HL-60 (cell line): Measurements from ENCODE around the gene SOWAHB.

Source experiments
- DNase-seq, 2 experiments: peaks; one replicate each; pipeline ENCODE4 v3.0.0-alpha.2; 2010 to 2020; ENCODE audit warnings: low read depth in 1 of 2, low spot score in 1 of 2
- H3K27ac ChIP-seq: fragments of 250-450 bp; sonication (Bioruptor Pico); replicated peaks from 2 replicates; pipeline ENCODE4 v1.5.1; 2020; ENCODE audit warnings: mild to moderate bottlenecking, moderate library complexity
- H3K27me3 ChIP-seq: fragments of 250-450 bp; sonication (Bioruptor Pico); 2 replicates; pipeline ENCODE4 v1.5.1; 2021; ENCODE audit warnings: mild to moderate bottlenecking, moderate library complexity; ENCODE audit not compliant: insufficient read depth, poor library complexity, severe bottlenecking
- H3K4me3 ChIP-seq: replicated peaks from 2 replicates; pipeline ENCODE4 v1.5.1; 2011; ENCODE audit warnings: mild to moderate bottlenecking, control low read depth, low read length; ENCODE audit not compliant: insufficient read depth
- CTCF ChIP-seq: IDR thresholded peaks from one replicate; pipeline ENCODE4 v1.5.1; 2011; ENCODE audit warnings: low read length, control low read depth, inconsistent platforms; ENCODE audit not compliant: insufficient read depth
- GABPA ChIP-seq: IDR thresholded peaks from 2 replicates; pipeline ENCODE4 v1.6.1; 2012; ENCODE audit warnings: low read depth
- POLR2AphosphoS5 ChIP-seq: IDR thresholded peaks from 2 replicates; pipeline ENCODE4 v1.6.1; 2012; ENCODE audit warnings: low read depth
- REST ChIP-seq: IDR thresholded peaks from 2 replicates; pipeline ENCODE4 v1.6.1; 2012; ENCODE audit warnings: low read depth; ENCODE audit not compliant: insufficient replicate concordance
- SPI1 ChIP-seq: IDR thresholded peaks from 2 replicates; pipeline ENCODE4 v1.6.1; 2012; ENCODE audit warnings: low read depth, mild to moderate bottlenecking, borderline replicate concordance

Gene SOWAHB

GRCh38 chr4:76920715-76921114 lies 22.8 kb upstream of the SOWAHB start:
- Histone ChIP-seq H3K4me3 (no peak overlapping the region), H3K27me3 (no peaks in the 10 kb centered on the region), H3K27ac (no peak overlapping the region)
- TF ChIP-seq SPI1, result no peak
- TF ChIP-seq CTCF, result no peak
- TF ChIP-seq REST, result no peak
- no peak for TF ChIP-seq GABPA
- DNase-seq, result no peak

- H3K27me3 ChIP-seq, result peaks cover 5% of the 10 kb centered on the region
- no peak for TF ChIP-seq POLR2AphosphoS5
- no peak overlapping the region for H3K4me3 ChIP-seq
- DNase-seq, result no peak
- no peak overlapping the region for H3K27ac ChIP-seq
These were observed 11.8 kb upstream of the SOWAHB start for GRCh38 chr4:76909711-76910110.

GRCh38 chr4:76905521-76905920 lies 7.6 kb upstream of the SOWAHB start:
- Histone ChIP-seq H3K27me3 (no peaks in the 10 kb centered on the region), H3K4me3 (no peak overlapping the region), H3K27ac (no peak overlapping the region)
- no peak for DNase-seq
- no peak for TF ChIP-seq CTCF
- TF ChIP-seq GABPA, result no peak
- TF ChIP-seq POLR2AphosphoS5, result no peak
- TF ChIP-seq REST, result no peak
- TF ChIP-seq SPI1, result no peak

- DNase-seq, result no peak
- Histone ChIP-seq H3K27me3 (peaks cover 7% of the 10 kb centered on the region), H3K27ac (no peak overlapping the region), H3K4me3 (no peak overlapping the region)
- TF ChIP-seq POLR2AphosphoS5 (no peak), CTCF (no peak), SPI1 (no peak), REST (no peak), GABPA (no peak)
These were observed 6.8 kb upstream of the SOWAHB start for GRCh38 chr4:76904646-76905190.
